PC-3 (cell line): ENCODE measurements around the gene GPR137B. TPM values are rescaled to one million over a fixed set of nuclear protein-coding genes. Genes with fewer than 3 reads are reported as not detected.

Experiments
- ATAC-seq: fragments of 200-7000 bp; cut with Tn5 transposase; 2 replicates; pipeline ENCODE4 v1.9.1; 2020; ENCODE audit warnings: mild to moderate bottlenecking, moderate library complexity
- BruUV-seq: library from RNA; stranded (reverse); fragments of 400-500 nt; replicated peaks from 2 replicates; lab custom pipeline; 2021; lab: Mats Ljungman, UMichigan
- CTCF ChIA-PET: fragments of 300-600 bp; sonication (Branson Sonifier 250); formaldehyde crosslinking; loops from one replicate; lab custom pipeline; 2022; ENCODE audit warnings: antibody characterized with exemption; lab: Charles Lee
- POLR2A ChIA-PET: fragments of 300-600 bp; sonication (Branson Sonifier 250); formaldehyde crosslinking; loops from one replicate; lab custom pipeline; 2022; ENCODE audit warnings: antibody characterized with exemption; ENCODE audit not compliant: unreplicated experiment; lab: Charles Lee
- DNase-seq: peaks from one replicate; pipeline ENCODE4 v3.0.0-alpha.2; 2015
- H2AFZ ChIP-seq: fragments of 300-600 bp; sonication (generic); 2 replicates; pipeline ENCODE4 v1.6.0; 2016; ENCODE audit warnings: antibody characterized with exemption, low read length
- H3F3A ChIP-seq: fragments of 300-600 bp; sonication (generic); one replicate; pipeline ENCODE4 v1.6.0; 2017; ENCODE audit warnings: antibody characterized with exemption, low read length, control low read depth, mild to moderate bottlenecking; ENCODE audit not compliant: unreplicated experiment
- H3K27ac ChIP-seq: fragments of 300-600 bp; sonication (generic); 2 replicates; pipeline ENCODE4 v1.5.1; 2016; ENCODE audit warnings: mild to moderate bottlenecking, low read length
- H3K27me3 ChIP-seq: fragments of 300-600 bp; sonication (generic); 2 replicates; pipeline ENCODE4 v1.6.1; 2016; ENCODE audit warnings: low read length, mixed read lengths
- H3K36me3 ChIP-seq: fragments of 300-600 bp; sonication (generic); 2 replicates; pipeline ENCODE4 v1.6.1; 2016; ENCODE audit warnings: low read depth, mixed run types, low read length, mixed read lengths
- H3K4me1 ChIP-seq: fragments of 300-600 bp; sonication (generic); 2 replicates; pipeline ENCODE4 v1.5.1; 2016; ENCODE audit warnings: low read length; ENCODE audit not compliant: insufficient read depth
- H3K4me2 ChIP-seq: fragments of 300-600 bp; sonication (generic); 2 replicates; pipeline ENCODE4 v1.6.0; 2016; ENCODE audit warnings: low read length
- H3K4me3 ChIP-seq: fragments of 300-600 bp; sonication (generic); 2 replicates; pipeline ENCODE4 v1.5.1; 2016; ENCODE audit warnings: mild to moderate bottlenecking, low read length, mixed read lengths
- H3K79me2 ChIP-seq: fragments of 300-600 bp; sonication (generic); 2 replicates; pipeline ENCODE4 v1.6.1; 2017; ENCODE audit warnings: low read length, mixed read lengths
- H3K9ac ChIP-seq: fragments of 300-600 bp; sonication (generic); 2 replicates; pipeline ENCODE4 v1.6.0; 2016; ENCODE audit warnings: mild to moderate bottlenecking, low read length
- H3K9me2 ChIP-seq: fragments of 300-600 bp; sonication (generic); replicated peaks from 2 replicates; pipeline ENCODE4 v1.6.1; 2016; ENCODE audit warnings: mixed run types, low read length, mixed read lengths
- H3K9me3 ChIP-seq: fragments of 300-600 bp; sonication (generic); 2 replicates; pipeline ENCODE4 v1.6.1; 2016; ENCODE audit warnings: low read length, mixed read lengths
- H4K20me1 ChIP-seq: fragments of 300-600 bp; sonication (generic); 2 replicates; pipeline ENCODE4 v1.6.1; 2016; ENCODE audit warnings: low read length, mixed read lengths
- EZH2 ChIP-seq: fragments of 300-600 bp; sonication (generic); IDR thresholded peaks from one replicate; pipeline ENCODE4 v1.6.1; 2017; ENCODE audit warnings: antibody characterized with exemption, mild to moderate bottlenecking, low read length; ENCODE audit not compliant: unreplicated experiment
- EZH2phosphoT487 ChIP-seq: fragments of 300-600 bp; sonication (generic); IDR thresholded peaks from 2 replicates; pipeline ENCODE4 v1.6.1; 2018; ENCODE audit warnings: mild to moderate bottlenecking, antibody characterized with exemption, low read length, borderline replicate concordance
- intact Hi-C: fragments of 100-400 bp; cut with micrococcal nuclease; formaldehyde crosslinking; loops from 2 replicates; pipeline ENCODE4 v1.9.0; 2023
- total RNA-seq: library from RNA; depleted of rRNA; stranded (reverse); fragments of >200 nt; gene quantifications from 2 replicates; pipeline ENCODE4 v1.2.3, GENCODE V29; 2014
- TF ChIP-seq, protein P1 (sequence below): fragments of 300-600 bp; sonication (generic); conservative IDR thresholded peaks from 2 replicates; pipeline ENCODE4 v1.5.1; 2017; ENCODE audit warnings: antibody characterized with exemption, low read depth, mild to moderate bottlenecking, low read length

The GPR137B gene
- total RNA-seq, 1 experiment from 2014 or later, result 2.3 TPM

DNA sequence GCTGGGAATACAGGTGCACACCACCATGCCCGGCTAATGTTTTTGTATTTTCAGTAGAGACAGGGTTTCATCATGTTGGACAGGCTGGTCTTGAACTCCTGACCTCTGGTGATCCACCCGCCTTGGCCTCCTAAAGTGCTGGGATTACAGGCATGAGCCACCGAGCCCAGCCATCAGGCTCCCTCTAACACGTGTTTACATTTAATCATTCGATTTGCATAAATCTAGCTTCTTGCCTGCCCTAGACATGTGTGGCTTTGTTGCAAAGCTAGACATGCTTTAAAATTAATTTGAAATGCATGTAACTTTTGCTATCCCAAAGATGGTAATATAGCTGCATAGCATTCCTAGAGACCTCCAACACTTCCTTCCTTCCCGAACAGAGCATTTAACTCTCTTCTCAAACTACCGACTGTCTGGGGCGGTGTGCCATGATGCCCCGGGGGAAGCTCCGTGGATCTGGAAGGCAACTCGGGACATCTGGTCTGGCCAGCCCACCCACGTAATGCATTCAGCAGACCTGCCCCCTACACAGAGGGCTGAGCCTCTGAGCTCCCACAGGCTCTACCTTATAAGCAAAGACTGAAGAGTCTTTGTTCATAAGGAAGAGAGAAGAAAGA lies 42.9 kb upstream of the GPR137B start:
- no peaks in the 10 kb centered on the region for H3K9me2 ChIP-seq
- TF ChIP-seq EZH2 (no peak), EZH2phosphoT487 (no peak)
- TF ChIP-seq, protein P1, sequence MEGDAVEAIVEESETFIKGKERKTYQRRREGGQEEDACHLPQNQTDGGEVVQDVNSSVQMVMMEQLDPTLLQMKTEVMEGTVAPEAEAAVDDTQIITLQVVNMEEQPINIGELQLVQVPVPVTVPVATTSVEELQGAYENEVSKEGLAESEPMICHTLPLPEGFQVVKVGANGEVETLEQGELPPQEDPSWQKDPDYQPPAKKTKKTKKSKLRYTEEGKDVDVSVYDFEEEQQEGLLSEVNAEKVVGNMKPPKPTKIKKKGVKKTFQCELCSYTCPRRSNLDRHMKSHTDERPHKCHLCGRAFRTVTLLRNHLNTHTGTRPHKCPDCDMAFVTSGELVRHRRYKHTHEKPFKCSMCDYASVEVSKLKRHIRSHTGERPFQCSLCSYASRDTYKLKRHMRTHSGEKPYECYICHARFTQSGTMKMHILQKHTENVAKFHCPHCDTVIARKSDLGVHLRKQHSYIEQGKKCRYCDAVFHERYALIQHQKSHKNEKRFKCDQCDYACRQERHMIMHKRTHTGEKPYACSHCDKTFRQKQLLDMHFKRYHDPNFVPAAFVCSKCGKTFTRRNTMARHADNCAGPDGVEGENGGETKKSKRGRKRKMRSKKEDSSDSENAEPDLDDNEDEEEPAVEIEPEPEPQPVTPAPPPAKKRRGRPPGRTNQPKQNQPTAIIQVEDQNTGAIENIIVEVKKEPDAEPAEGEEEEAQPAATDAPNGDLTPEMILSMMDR, result no peak
- H3F3A ChIP-seq, result peaks cover 22% of the 10 kb centered on the region
- CTCF ChIA-PET, result no interaction called here
- H3K4me2 ChIP-seq, result no peak overlapping the region
- no peaks in the 10 kb centered on the region for H3K79me2 ChIP-seq
- H2AFZ ChIP-seq, result no peak overlapping the region
- peaks cover 3% of the 10 kb centered on the region; the same call in 1 of the 2 replicates for H3K36me3 ChIP-seq
- H3K4me1 ChIP-seq, result no peaks in the 10 kb centered on the region
- H3K4me3 ChIP-seq, result no peak overlapping the region
- H3K9ac ChIP-seq, result no peak overlapping the region
- H4K20me1 ChIP-seq, result no peaks in the 10 kb centered on the region
- intact Hi-C loops, result no loop called here
- H3K27ac ChIP-seq, result no peak overlapping the region
- ATAC-seq (no peak), DNase-seq (no peak)
- peaks cover 14% of the 10 kb centered on the region for H3K9me3 ChIP-seq
- no peaks in the 10 kb centered on the region for H3K27me3 ChIP-seq
- POLR2A ChIA-PET, result no interaction called here
- no TSS peak for BruUV-seq

DNA sequence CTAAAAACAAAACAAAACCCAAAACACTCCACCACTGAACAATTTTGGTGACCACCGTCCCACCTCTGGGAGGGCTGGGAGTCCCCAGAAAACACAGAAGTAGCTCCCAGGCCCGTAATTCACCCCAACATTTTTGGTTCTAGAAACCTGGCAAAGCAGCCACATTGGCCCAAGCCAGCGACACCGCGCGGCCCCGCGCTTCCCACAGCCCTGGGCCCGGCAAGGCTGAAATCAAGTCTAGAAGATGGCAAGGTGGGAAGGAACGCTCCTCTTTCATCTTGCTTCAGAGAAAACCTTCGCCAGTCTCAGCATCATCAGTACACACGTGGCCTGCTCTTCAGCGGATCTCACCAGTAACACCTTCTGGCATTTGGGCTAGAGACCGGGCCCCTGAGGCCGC lies 41.5 kb upstream of the GPR137B start:
- intact Hi-C loops, result no loop called here
- TF ChIP-seq, protein P1, result no peak
- TF ChIP-seq EZH2phosphoT487 (no peak), EZH2 (no peak)
- H3K4me3 ChIP-seq, result no peak overlapping the region
- ChIA-PET CTCF (no interaction called here), POLR2A (no interaction called here)
- no peak for ATAC-seq
- peaks cover 19% of the 10 kb centered on the region for H3F3A ChIP-seq
- H3K27ac ChIP-seq, result no peak overlapping the region
- H3K9ac ChIP-seq, result no peak overlapping the region
- H3K79me2 ChIP-seq, result no peaks in the 10 kb centered on the region
- no peaks in the 10 kb centered on the region for H4K20me1 ChIP-seq
- BruUV-seq, result no TSS peak
- H3K36me3 ChIP-seq, result peaks cover 3% of the 10 kb centered on the region; the same call in 1 of the 2 replicates
- H3K27me3 ChIP-seq, result no peaks in the 10 kb centered on the region
- no peak overlapping the region for H3K4me2 ChIP-seq
- H2AFZ ChIP-seq, result no peak overlapping the region
- H3K4me1 ChIP-seq, result no peaks in the 10 kb centered on the region
- H3K9me3 ChIP-seq, result peaks cover 14% of the 10 kb centered on the region
- no peak for DNase-seq
- H3K9me2 ChIP-seq, result no peaks in the 10 kb centered on the region
